GM12865 (cell line): Measurements from ENCODE around the gene ASPM.
A peak's percentile ranks its signal among the peaks of the same experiment; 100 is the strongest.

Experiments used
- DNase-seq: peaks from one replicate; pipeline ENCODE4 v3.0.0; 2010; ENCODE audit warnings: low read depth
- H3K4me3 ChIP-seq: 2 replicates; pipeline ENCODE4 v1.5.1; 2011; ENCODE audit warnings: mild to moderate bottlenecking, low read depth, low read length, control low read depth
- TF ChIP-seq, protein P1 (sequence below): IDR thresholded peaks from 2 replicates; pipeline ENCODE4 v1.5.1; 2011; ENCODE audit warnings: low read length, control low read depth, low read depth, inconsistent platforms; ENCODE audit not compliant: insufficient read depth; ENCODE audit errors: missing control alignments

ASPM gene

DNA sequence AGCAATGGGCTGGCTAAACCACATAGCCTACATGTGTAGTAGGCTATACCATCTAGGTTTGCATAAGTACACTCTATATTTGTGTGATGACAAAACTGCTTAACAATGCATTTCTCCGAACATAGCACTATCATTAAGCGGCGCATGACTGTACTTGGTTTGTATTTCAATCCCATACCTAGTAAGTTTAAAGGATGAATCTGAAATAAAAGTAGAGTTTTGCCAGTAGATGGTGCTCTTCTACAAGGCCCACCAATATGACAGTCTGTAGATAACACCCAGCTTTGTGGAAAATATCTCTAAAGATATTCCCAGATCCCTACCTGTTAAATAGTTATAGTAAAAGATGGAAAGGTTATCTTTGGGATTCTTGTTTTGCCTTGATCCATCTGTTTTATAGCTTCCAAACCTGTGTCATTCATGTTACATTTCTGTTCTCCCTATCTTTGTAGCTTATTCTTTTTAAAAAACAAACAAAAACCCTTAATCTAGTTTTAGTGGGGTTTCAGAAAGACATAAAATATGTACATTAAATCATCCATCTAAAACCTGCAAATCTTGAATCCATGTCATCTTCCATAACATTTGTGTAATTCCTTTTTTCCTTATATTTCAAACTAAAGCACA lies 33.9 kb upstream of the ASPM start:
- peak; percentile 47 for DNase-seq
- TF ChIP-seq, protein P1, sequence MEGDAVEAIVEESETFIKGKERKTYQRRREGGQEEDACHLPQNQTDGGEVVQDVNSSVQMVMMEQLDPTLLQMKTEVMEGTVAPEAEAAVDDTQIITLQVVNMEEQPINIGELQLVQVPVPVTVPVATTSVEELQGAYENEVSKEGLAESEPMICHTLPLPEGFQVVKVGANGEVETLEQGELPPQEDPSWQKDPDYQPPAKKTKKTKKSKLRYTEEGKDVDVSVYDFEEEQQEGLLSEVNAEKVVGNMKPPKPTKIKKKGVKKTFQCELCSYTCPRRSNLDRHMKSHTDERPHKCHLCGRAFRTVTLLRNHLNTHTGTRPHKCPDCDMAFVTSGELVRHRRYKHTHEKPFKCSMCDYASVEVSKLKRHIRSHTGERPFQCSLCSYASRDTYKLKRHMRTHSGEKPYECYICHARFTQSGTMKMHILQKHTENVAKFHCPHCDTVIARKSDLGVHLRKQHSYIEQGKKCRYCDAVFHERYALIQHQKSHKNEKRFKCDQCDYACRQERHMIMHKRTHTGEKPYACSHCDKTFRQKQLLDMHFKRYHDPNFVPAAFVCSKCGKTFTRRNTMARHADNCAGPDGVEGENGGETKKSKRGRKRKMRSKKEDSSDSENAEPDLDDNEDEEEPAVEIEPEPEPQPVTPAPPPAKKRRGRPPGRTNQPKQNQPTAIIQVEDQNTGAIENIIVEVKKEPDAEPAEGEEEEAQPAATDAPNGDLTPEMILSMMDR: peak; percentile 58
- no peak overlapping the region for H3K4me3 ChIP-seq

DNA sequence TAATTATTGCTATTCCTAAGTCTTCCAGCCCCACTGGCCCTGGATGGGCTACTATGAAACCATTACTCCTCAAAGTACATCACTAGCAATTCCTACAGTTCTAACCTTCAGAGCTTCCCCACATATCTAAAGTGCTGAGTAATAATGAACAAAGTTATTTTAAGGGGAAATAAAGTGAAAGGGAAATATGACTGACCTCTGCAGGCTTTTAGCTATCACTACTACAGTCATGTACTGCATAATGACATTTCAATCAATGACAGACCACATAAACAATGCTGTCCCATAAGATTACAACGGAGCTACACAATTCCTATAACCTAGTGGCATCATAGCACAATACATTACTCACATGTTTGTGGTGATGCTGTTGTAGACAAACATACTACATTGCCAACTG lies 32.5 kb upstream of the ASPM start:
- TF ChIP-seq, protein P1: no peak
- no peak overlapping the region for H3K4me3 ChIP-seq
- DNase-seq: no peak

GRCh38 chr1:197174818-197175217 lies 28.3 kb upstream of the ASPM start:
- no peak for DNase-seq

GRCh38 chr1:197173571-197174507 lies 27.4 kb upstream of the ASPM start:
- no peak for DNase-seq

More at GRCh38 chr1:197174818-197175217, 28.3 kb upstream of the ASPM start:
- TF ChIP-seq, protein P1: no peak
- H3K4me3 ChIP-seq: no peak overlapping the region

GRCh38 chr1:197171531-197171930 lies 25.1 kb upstream of the ASPM start:
- DNase-seq: no peak
- TF ChIP-seq, protein P1: no peak
- no peak overlapping the region for H3K4me3 ChIP-seq

More at GRCh38 chr1:197173571-197174507, 27.4 kb upstream of the ASPM start:
- no peak overlapping the region for H3K4me3 ChIP-seq
- TF ChIP-seq, protein P1: no peak

DNA sequence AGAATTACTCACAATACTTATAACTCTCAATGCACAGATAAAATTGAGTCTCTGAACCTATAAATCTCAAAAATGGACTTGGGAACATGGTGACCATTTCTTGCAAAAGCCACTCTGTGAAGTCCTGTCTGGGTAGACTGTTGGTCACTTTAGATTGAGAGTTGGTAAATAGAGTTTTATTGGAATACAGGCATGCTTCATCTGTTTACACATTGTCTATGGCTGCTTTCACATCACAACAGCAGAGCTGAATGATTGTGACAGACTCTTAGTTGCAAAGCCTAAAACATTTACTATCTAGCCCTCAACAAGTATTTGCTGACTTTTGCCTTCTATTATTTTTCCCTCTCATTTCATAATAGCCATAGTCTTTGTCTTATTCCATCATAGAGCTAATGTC lies 24.1 kb upstream of the ASPM start:
- no peak overlapping the region for H3K4me3 ChIP-seq
- DNase-seq: no peak
- TF ChIP-seq, protein P1: no peak
